H1 (cell line): Measurements from ENCODE around the gene CYP4A22. TPM values are rescaled to one million over a fixed set of nuclear protein-coding genes. Genes with fewer than 3 reads are reported as not detected.

Experiments
- ATF2 ChIP-seq: IDR thresholded peaks from 2 replicates; pipeline ENCODE4 v1.6.1; 2012; ENCODE audit warnings: low read length, inconsistent platforms
- CBX8 ChIP-seq: fragments of 300-800, 300-1000 bp; sonication (generic); IDR thresholded peaks from 2 replicates; pipeline ENCODE4 v1.7.1; 2016; ENCODE audit warnings: low read depth, low read length, borderline replicate concordance
- FOSL1 ChIP-seq: IDR thresholded peaks from 2 replicates; pipeline ENCODE4 v1.6.1; 2011; ENCODE audit warnings: mild to moderate bottlenecking, low read depth, low read length, moderate library complexity; ENCODE audit not compliant: insufficient read depth
- HDAC2 ChIP-seq, 2 experiments: fragments of 300-600 bp in 1 of 2; sonication (generic) in 1 of 2; IDR thresholded peaks; 2 replicates each; pipeline ENCODE4 v1.6.1; 2011 to 2012; ENCODE audit warnings: low read depth in 2 of 2, low read length in 2 of 2, mild to moderate bottlenecking in 2 of 2, moderate library complexity in 2 of 2, borderline replicate concordance in 1 of 2, inconsistent platforms in 1 of 2
- HDAC6 ChIP-seq: IDR thresholded peaks from one replicate; pipeline ENCODE4 v1.7.1; 2012; ENCODE audit warnings: low read depth, mild to moderate bottlenecking, inconsistent platforms, low read length, moderate library complexity
- SP2 ChIP-seq: IDR thresholded peaks from 2 replicates; pipeline ENCODE4 v1.6.1; 2012; ENCODE audit warnings: mild to moderate bottlenecking, low read length, inconsistent platforms
- SUZ12 ChIP-seq: fragments of 200-600 bp; sonication (generic); IDR thresholded peaks from 2 replicates; pipeline ENCODE4 v1.6.1; 2012; ENCODE audit warnings: mild to moderate bottlenecking, inconsistent platforms, low read length, moderate library complexity, mixed read lengths
- TEAD4 ChIP-seq: IDR thresholded peaks from 2 replicates; pipeline ENCODE4 v1.6.1; 2012; ENCODE audit warnings: low read depth, low read length, inconsistent platforms, mixed read lengths
- USF2 ChIP-seq: IDR thresholded peaks from 2 replicates; pipeline ENCODE4 v1.6.1; 2011; ENCODE audit warnings: low read length, improper control_type of control experiment
- ZNF274 ChIP-seq: IDR thresholded peaks from 2 replicates; pipeline ENCODE4 v1.7.0; 2012; ENCODE audit warnings: low read length, borderline replicate concordance; ENCODE audit errors: extremely low read depth
- polyA plus RNA-seq, 7 experiments: library from polyadenylated mRNA; depleted of rRNA in 3 of 7; stranded (reverse) in 5 of 7; unstranded in 2 of 7; fragments of >200 nt in 5 of 7; fragments of 200-250 nt in 2 of 7; gene quantifications; 1 replicate in 5 of 7; 2 replicates in 1 of 7; 4 replicates in 1 of 7; pipeline versions ENCODE4 v1.2.1 to v1.2.3, GENCODE V29; 2011 to 2013; ENCODE audit warnings: missing spikeins in 2 of 7, mixed read lengths in 2 of 7
- total RNA-seq: library from RNA; stranded (reverse); fragmentation: NEBNext Ultra II Directional; extraction: Animal tissue kit (Norgen Biotek cat#: 25700); gene quantifications from 2 replicates; pipeline ENCODE4 v1.2.1, GENCODE V29; 2021

CYP4A22 gene
- total and polyA plus RNA-seq, 2 of the 8 experiments (the other 6 are each of a cell fraction or from before 2014, with no cell fraction given), result not detected

GRCh38 chr1:47179017-47179987, 42.1 kb downstream of the CYP4A22 start (continued):
- no peak; the same call in 1 of the 2 replicates for TF ChIP-seq ATF2
- TF ChIP-seq CBX8, result no peak
- no peak for TF ChIP-seq ZNF274
- TF ChIP-seq SP2, result no peak
- TF ChIP-seq TEAD4, result no peak
- TF ChIP-seq SUZ12, result no peak
- no peak for TF ChIP-seq HDAC2 (IDR thresholded peaks at IDR 0.05; ENCODE audit: borderline replicate concordance in 1 of 2, low read depth in 2 of 2, low read length in 2 of 2)
- TF ChIP-seq FOSL1, result no peak
- no peak for TF ChIP-seq USF2
- TF ChIP-seq HDAC6, result no peak
